ENCODE results near the gene SOHLH2.

GRCh38 chr13:36151591-36151990 lies 62.8 kb downstream of the SOHLH2 start:
- TF ChIP-seq CTCF (IDR thresholded peaks at IDR 0.05; ENCODE audit: borderline replicate concordance, extremely low read depth, low read length, poor library complexity, severe bottlenecking) (no peak), EZH2 (IDR thresholded peaks at IDR 0.05; ENCODE audit: borderline replicate concordance, low read depth, low read length, severe bottlenecking) (no peak)

Data from DND-41 (cell line).